ENCODE measurements around the gene GPER1. TPM values are rescaled to one million over a fixed set of nuclear protein-coding genes. Genes with fewer than 3 reads are reported as not detected.

Gene GPER1
- polyA plus RNA-seq, 1 donor (not counting 4 experiments of a cell fraction or from before 2014, with no cell fraction given) = 0.05 TPM

DNA sequence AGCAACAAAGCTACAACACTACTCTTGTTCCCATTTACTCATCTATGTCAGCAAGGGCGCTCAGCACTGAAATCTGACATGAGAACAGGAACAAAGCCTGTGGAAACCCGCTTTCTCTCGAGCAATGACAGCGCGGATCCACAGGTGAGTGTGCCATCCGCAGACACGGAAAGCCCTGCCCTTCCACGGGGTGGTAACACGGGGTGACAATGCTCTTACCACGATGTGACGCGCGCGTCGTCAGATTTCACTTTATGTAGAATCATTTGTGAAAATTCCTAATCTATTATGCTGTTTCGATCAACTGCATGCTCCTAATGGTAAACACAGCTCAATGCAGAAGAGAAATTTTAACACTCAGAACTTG lies 37.7 kb downstream of the GPER1 start:
- Histone ChIP-seq H4K20me1 (ENCODE audit: control insufficient read depth, extremely low read depth, insufficient read depth, low read length) (no peaks in the 10 kb centered on the region), H3K36me3 (ENCODE audit: control insufficient read depth in 2 of 2, extremely low read depth in 1 of 2, insufficient read depth in 2 of 2, low read length in 2 of 2) (peaks cover 7 to 11% of the 10 kb centered on the region in 2 experiments), H3K4me1 (ENCODE audit: control insufficient read depth, extremely low read depth, insufficient read depth, low read length) (peaks cover 6% of the 10 kb centered on the region), H3K9ac (ENCODE audit: control insufficient read depth, extremely low read depth, insufficient read depth, low read length) (no peak overlapping the region), H3K4me3 (ENCODE audit: control insufficient read depth in 2 of 3, extremely low read depth in 1 of 3, insufficient read depth in 2 of 3, low read depth in 1 of 3, low read length in 3 of 3) (no peak overlapping the region), H3K9me1 (ENCODE audit: control insufficient read depth, extremely low read depth, insufficient read depth, low read length) (no peaks in the 10 kb centered on the region), H3K79me2 (ENCODE audit: control insufficient read depth, insufficient read depth, low read length) (peaks cover 40% of the 10 kb centered on the region), H3K9me3 (ENCODE audit: control insufficient read depth, low read depth, low read length) (no peaks in the 10 kb centered on the region), H2AFZ (ENCODE audit: control insufficient read depth, low read length) (no peak overlapping the region), H3K27ac (ENCODE audit: control insufficient read depth, insufficient read depth, low read length) (no peak overlapping the region), H3K27me3 (ENCODE audit: control insufficient read depth, extremely low read depth, insufficient read depth, low read length) (no peaks in the 10 kb centered on the region), H3K4me2 (ENCODE audit: control insufficient read depth, extremely low read depth, insufficient read depth, low read depth, low read length) (no peak overlapping the region)
- TF ChIP-seq EZH2 (IDR thresholded peaks at IDR 0.05; ENCODE audit: low read length) = no peak
- TF ChIP-seq, protein P1, sequence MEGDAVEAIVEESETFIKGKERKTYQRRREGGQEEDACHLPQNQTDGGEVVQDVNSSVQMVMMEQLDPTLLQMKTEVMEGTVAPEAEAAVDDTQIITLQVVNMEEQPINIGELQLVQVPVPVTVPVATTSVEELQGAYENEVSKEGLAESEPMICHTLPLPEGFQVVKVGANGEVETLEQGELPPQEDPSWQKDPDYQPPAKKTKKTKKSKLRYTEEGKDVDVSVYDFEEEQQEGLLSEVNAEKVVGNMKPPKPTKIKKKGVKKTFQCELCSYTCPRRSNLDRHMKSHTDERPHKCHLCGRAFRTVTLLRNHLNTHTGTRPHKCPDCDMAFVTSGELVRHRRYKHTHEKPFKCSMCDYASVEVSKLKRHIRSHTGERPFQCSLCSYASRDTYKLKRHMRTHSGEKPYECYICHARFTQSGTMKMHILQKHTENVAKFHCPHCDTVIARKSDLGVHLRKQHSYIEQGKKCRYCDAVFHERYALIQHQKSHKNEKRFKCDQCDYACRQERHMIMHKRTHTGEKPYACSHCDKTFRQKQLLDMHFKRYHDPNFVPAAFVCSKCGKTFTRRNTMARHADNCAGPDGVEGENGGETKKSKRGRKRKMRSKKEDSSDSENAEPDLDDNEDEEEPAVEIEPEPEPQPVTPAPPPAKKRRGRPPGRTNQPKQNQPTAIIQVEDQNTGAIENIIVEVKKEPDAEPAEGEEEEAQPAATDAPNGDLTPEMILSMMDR (optimal IDR thresholded peaks at IDR 0.05 in 1 of 3, IDR thresholded peaks at IDR 0.05 in 1 of 3, conservative IDR thresholded peaks at IDR 0.05 in 1 of 3; ENCODE audit: extremely low read depth in 1 of 3, insufficient read depth in 2 of 3, low read length in 3 of 3) = no peak
- dilution Hi-C loops (cut with MboI; ENCODE audit: extremely low pct_ligation_motif_present, low sequenced_read_pairs) = no loop called here
- no peak for DNase-seq (ENCODE audit: low read depth, low spot score)
- no peak for FAIRE-seq

DNA sequence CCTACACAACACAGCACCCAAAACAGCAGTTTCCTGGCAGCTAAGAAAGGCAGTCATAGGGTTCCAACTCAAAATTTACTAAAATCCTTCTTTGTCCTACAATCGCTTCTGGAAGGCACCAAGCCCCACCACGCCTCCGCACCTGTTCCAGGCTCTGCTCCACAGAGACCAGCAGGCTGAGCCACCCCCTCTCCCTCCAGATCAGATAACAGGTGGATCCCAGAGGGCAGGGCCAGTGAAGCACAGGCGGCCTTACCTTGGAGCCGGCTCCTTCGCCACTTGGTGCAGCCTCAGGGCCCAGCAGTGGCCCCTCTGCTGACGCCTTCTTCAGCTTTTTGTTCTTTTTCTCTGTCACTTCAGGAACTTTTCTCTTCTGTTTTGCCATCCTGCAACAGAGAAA lies 39.1 kb downstream of the GPER1 start:
- H3K9me1 ChIP-seq (ENCODE audit: control insufficient read depth, extremely low read depth, insufficient read depth, low read length) = no peaks in the 10 kb centered on the region
- no peak overlapping the region for H3K9ac ChIP-seq (ENCODE audit: control insufficient read depth, extremely low read depth, insufficient read depth, low read length)
- TF ChIP-seq EZH2 (IDR thresholded peaks at IDR 0.05; ENCODE audit: low read length) = no peak
- TF ChIP-seq, protein P1 (optimal IDR thresholded peaks at IDR 0.05 in 1 of 3, IDR thresholded peaks at IDR 0.05 in 1 of 3, conservative IDR thresholded peaks at IDR 0.05 in 1 of 3; ENCODE audit: extremely low read depth in 1 of 3, insufficient read depth in 2 of 3, low read length in 3 of 3) = no peak
- H3K79me2 ChIP-seq (ENCODE audit: control insufficient read depth, insufficient read depth, low read length) = peaks cover 28% of the 10 kb centered on the region
- FAIRE-seq (no peak), DNase-seq (ENCODE audit: low read depth, low spot score) (no peak)
- H3K36me3 ChIP-seq (ENCODE audit: control insufficient read depth in 2 of 2, extremely low read depth in 1 of 2, insufficient read depth in 2 of 2, low read length in 2 of 2) = peaks cover 7 to 11% of the 10 kb centered on the region in 2 experiments
- no peak overlapping the region for H3K4me2 ChIP-seq (ENCODE audit: control insufficient read depth, extremely low read depth, insufficient read depth, low read depth, low read length)
- H3K27ac ChIP-seq (ENCODE audit: control insufficient read depth, insufficient read depth, low read length) = no peak overlapping the region
- no peaks in the 10 kb centered on the region for H3K9me3 ChIP-seq (ENCODE audit: control insufficient read depth, low read depth, low read length)
- H3K4me3 ChIP-seq (ENCODE audit: control insufficient read depth in 2 of 3, extremely low read depth in 1 of 3, insufficient read depth in 2 of 3, low read depth in 1 of 3, low read length in 3 of 3) = no peak overlapping the region
- H4K20me1 ChIP-seq (ENCODE audit: control insufficient read depth, extremely low read depth, insufficient read depth, low read length) = no peaks in the 10 kb centered on the region
- dilution Hi-C loops (cut with MboI; ENCODE audit: extremely low pct_ligation_motif_present, low sequenced_read_pairs) = no loop called here
- peaks cover 6% of the 10 kb centered on the region for H3K4me1 ChIP-seq (ENCODE audit: control insufficient read depth, extremely low read depth, insufficient read depth, low read length)
- H3K27me3 ChIP-seq (ENCODE audit: control insufficient read depth, extremely low read depth, insufficient read depth, low read length) = no peaks in the 10 kb centered on the region
- H2AFZ ChIP-seq (ENCODE audit: control insufficient read depth, low read length) = no peak overlapping the region
